HUES64 (cell line): ENCODE measurements around the gene SELENOO.

Experiments used
- H3K27ac ChIP-seq: 2 replicates; pipeline ENCODE4 v1.7.0; 2013; ENCODE audit warnings: low read depth, low read length, inconsistent platforms
- H3K27me3 ChIP-seq: 2 replicates; pipeline ENCODE4 v1.6.1; 2013; ENCODE audit warnings: mild to moderate bottlenecking, low read length; ENCODE audit not compliant: insufficient read depth
- H3K36me3 ChIP-seq: 2 replicates; pipeline ENCODE4 v1.6.1; 2013; ENCODE audit warnings: mild to moderate bottlenecking, low read length; ENCODE audit not compliant: insufficient read depth
- H3K4me1 ChIP-seq: 2 replicates; pipeline ENCODE4 v1.6.1; 2013; ENCODE audit warnings: mild to moderate bottlenecking, low read length, moderate library complexity; ENCODE audit not compliant: insufficient read depth
- H3K4me3 ChIP-seq: 2 replicates; pipeline ENCODE4 v1.5.1; 2013; ENCODE audit warnings: mild to moderate bottlenecking, low read length, moderate library complexity
- H3K9ac ChIP-seq: 2 replicates; pipeline ENCODE4 v1.6.1; 2013; ENCODE audit warnings: mild to moderate bottlenecking, low read depth, low read length
- H3K9me3 ChIP-seq: 2 replicates; pipeline ENCODE4 v1.6.1; 2013; ENCODE audit warnings: low read depth, low read length; ENCODE audit not compliant: insufficient read depth
- WGBS: fragments of 150-250, 120-280 bp; methylation state at CpG from one replicate; pipeline ENCODE4 v1.1.7; 2013; ENCODE audit warnings: missing lambda C conversion rate; 5-methylcytosine and 5-hydroxymethylcytosine counted together

SELENOO gene

DNA sequence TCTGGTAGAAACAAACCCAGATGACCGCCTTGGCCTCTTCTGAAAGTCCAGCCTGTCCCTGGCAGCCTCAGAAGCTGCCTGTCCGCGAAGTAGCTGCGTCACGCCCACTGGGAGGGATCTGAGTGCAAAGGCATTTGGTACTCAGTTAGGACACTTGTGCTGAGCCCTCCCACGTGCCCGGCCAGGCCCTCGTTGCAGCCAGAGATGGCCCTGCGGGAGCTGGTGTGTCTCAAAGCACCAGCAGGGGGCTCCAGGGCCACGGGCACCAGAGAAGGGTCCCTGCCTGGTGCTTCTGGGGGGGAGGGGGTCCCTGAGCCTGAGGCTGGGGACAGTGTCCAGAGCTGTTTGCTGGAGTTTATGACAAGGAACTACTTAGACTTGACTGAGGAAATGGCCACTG lies 5.8 kb downstream of the SELENOO start:
- no peak overlapping the region for H3K9ac ChIP-seq
- peaks cover 43% of the 10 kb centered on the region for H3K36me3 ChIP-seq
- 0 out of 2 replicates have a peak, but pooled peaks cover 3% of the 10 kb centered on the region for H3K9me3 ChIP-seq
- H3K4me1 ChIP-seq, result no peaks in the 10 kb centered on the region; the same call in 1 of the 2 replicates
- WGBS, result 62% methylated on average over 10 of the region's 10 CpGs
- H3K27me3 ChIP-seq, result peaks cover 4% of the 10 kb centered on the region
- no peak overlapping the region for H3K4me3 ChIP-seq
- no peak overlapping the region for H3K27ac ChIP-seq

DNA sequence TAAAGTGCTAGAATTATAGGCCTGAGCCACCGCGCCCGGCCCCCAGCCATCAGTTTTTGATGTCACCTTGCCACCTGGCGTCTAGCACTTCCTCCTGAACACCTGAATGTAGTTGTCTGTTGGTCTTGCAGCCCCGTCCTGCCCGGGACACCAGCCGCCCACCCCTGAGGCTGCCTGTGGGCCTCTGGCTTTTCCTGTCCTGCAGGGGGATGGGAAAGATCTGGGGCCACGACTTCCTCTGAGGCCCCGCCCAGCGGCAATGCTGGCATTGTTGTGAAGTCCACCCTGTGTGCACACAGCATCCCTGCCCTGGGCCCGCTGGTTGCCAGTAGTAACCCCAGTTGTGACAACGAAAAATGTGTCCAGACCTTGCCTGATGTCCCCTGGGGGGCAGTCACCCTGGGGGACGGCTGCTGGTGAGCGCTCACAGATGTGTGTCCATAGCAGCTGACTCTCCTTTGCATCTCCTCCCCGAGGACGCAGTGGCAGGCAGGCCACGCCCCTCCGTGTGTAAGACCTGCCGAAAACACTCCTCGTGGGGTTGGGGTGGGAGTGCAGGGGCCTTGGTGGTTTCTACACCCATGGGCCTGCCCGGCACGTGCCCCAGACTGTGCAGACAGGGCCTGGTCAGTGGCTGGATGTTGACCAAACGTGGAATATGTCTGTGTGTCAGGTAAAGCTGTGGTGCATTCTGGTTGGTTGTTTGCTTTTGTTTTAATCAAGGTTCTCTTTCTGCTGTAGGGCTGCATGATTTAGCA lies 6.8 kb downstream of the SELENOO start:
- Histone ChIP-seq H3K9ac (no peak overlapping the region), H3K9me3 (0 out of 2 replicates have a peak, but pooled peaks cover 3% of the 10 kb centered on the region), H3K27me3 (no peaks in the 10 kb centered on the region), H3K27ac (no peak overlapping the region), H3K36me3 (peaks cover 51% of the 10 kb centered on the region), H3K4me1 (no peaks in the 10 kb centered on the region; the same call in 1 of the 2 replicates), H3K4me3 (no peak overlapping the region)
- 90% methylated on average over 23 of the region's 23 CpGs for WGBS

DNA sequence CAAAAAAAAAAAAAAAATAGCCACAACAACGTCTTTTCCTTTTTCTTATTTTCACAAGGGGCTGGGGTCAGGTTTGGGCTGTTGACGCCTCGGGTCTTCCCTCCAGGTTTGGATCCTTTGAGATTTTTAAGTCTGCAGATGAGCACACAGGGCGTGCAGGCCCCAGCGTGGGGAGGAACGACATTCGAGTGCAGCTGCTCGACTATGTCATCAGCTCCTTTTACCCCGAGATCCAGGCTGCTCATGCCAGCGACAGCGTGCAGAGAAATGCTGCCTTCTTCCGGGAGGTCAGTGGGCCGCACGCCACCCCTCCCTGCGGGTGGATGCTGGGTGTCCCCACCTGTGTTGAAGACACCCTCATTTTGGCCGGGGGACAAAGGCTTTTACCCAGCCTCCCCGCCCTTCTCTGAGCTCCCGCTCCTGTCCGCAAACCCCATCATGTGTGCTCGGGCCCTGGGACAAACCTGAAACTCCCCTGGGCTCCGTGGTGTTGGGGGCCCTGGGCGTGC lies 7.7 kb downstream of the SELENOO start:
- Histone ChIP-seq H3K27ac (no peak overlapping the region), H3K4me1 (no peaks in the 10 kb centered on the region; the same call in 1 of the 2 replicates), H3K27me3 (no peaks in the 10 kb centered on the region), H3K4me3 (no peak overlapping the region), H3K36me3 (peaks cover 52% of the 10 kb centered on the region), H3K9me3 (no peaks in the 10 kb centered on the region), H3K9ac (no peak overlapping the region)
- 94% methylated on average over 22 of the region's 22 CpGs for WGBS

DNA sequence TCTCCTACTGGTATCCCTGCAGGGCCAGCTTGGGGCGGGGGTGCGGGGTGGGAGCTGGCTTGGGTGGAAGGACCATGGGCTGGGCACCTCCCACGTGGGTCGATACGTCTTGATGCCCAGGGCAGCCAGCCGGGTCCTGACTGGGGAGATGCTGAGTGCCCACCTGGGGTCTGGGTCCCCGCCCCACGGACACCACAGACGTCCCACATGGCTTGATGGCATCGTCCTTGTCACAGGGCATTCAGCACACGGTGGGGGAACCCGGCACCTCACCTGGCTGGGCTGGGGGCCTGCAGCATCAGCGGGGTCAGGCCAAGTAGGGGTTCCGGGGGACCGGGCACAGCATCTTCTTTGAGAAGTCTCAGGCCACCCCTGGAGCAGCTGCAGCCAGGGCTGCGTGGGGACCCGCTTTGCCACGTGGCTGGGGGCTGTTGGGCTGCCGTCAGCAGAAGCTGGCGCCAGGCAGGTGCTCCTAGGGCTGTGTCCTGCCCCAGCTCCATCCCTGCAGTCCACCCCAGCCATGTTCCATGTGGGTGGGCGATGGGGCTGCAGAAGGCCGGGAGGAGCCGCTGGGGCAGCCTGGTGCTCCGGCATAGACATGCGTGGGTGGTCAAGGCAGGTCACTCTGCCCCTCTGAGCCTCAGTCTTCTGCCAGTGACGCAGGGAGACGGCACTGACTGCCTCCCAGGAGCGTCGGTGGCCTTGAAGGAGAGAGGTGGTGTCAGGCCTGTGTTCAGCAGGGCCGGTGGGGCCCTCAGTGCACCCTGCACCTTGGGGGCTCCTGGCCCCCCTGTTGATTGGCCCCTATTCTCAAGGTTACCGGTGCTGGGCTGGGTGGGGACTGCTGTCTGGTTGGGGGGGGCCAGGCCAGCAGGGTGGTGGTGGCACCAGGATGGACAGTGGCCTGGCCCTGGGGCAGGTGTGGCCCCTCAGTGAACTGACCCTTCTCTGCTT lies 8.4 kb downstream of the SELENOO start:
- Histone ChIP-seq H3K9ac (no peak overlapping the region), H3K27me3 (no peaks in the 10 kb centered on the region), H3K36me3 (peaks cover 51% of the 10 kb centered on the region), H3K9me3 (no peaks in the 10 kb centered on the region), H3K4me1 (no peaks in the 10 kb centered on the region; the same call in 1 of the 2 replicates), H3K4me3 (no peak overlapping the region), H3K27ac (no peak overlapping the region)
- WGBS, result 92% methylated on average over 31 of the region's 31 CpGs

DNA sequence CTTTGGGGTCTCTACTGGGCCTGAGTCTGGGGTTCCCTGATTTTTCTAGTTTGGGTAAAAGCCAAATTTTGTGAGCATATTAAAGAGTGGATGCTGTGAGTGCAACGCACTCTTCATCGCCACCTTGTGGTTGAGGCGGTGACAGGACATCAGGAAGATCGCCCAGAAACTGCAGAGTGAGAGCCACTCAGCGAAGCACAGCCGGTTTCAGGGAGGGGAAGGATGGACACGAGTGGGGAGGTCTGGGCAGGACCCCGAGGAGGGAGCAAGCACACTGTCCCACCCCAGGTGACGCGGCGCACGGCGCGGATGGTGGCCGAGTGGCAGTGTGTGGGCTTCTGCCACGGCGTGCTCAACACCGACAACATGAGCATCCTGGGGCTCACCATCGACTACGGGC lies 9.1 kb downstream of the SELENOO start:
- Histone ChIP-seq H3K36me3 (peaks cover 53% of the 10 kb centered on the region), H3K27ac (no peak overlapping the region), H3K9ac (no peak overlapping the region), H3K27me3 (no peaks in the 10 kb centered on the region), H3K4me1 (no peaks in the 10 kb centered on the region; the same call in 1 of the 2 replicates), H3K4me3 (no peak overlapping the region), H3K9me3 (no peaks in the 10 kb centered on the region)
- WGBS, result 76% methylated on average over 20 of the region's 20 CpGs

DNA sequence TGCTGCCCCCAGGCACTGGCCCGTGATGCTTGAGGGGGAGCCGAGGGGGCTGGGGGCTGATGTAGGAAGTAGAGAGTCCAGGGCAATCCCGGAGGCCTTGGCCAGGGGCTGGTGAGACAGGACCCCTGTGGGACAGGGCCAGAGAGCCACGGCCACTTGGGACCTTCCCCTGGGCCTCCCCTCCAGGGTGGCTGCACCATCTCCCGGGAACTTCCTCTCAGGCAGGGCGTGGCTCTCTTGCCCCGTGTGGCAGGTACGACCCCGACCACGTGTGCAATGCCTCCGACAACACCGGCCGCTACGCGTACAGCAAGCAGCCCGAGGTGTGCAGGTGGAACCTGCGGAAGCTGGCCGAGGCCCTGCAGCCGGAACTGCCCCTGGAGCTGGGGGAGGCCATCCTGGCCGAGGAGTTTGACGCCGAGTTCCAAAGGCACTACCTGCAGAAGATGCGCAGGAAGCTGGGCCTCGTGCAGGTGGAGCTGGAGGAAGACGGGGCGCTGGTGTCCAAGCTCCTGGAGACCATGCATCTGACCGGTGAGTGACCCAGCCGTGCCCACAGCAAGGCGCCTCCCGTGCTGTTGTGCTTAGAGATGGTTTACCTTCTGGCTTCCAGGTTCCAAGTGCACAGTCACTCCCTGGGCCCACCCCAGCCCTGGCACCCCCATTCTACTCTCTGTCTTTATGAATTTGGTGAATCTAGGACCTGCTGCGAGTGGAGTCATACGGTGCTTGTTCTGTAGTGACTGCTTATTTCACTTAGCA lies 9.7 kb downstream of the SELENOO start:
- 96% methylated on average over 32 of the region's 32 CpGs for WGBS
- Histone ChIP-seq H3K27me3 (no peaks in the 10 kb centered on the region), H3K27ac (no peak overlapping the region), H3K9me3 (no peaks in the 10 kb centered on the region), H3K36me3 (peaks cover 56% of the 10 kb centered on the region), H3K9ac (no peak overlapping the region), H3K4me3 (no peak overlapping the region), H3K4me1 (no peaks in the 10 kb centered on the region; the same call in 1 of the 2 replicates)

DNA sequence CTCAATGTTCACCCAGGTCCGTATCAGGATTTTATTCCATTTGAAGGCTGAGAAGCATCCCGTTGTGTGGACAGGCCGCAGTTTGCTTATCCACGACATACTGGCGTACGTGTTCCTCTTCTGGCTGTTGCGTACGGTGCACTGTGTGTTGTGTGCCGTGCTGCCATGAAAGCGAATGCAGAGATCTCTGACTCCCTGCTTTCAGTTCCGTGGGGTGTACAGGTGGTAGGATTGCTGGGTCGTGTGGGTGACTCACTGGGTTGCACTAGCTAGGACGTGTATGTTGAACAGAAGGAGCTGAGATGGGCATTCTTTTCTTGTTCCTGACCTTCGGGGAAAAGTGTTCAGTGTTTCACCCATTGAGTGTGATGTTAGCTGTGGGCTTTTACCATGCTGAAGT lies 10.3 kb downstream of the SELENOO start:
- WGBS, result 96% methylated on average over 14 of the region's 14 CpGs
- no peak overlapping the region for H3K4me3 ChIP-seq
- H3K27me3 ChIP-seq, result no peaks in the 10 kb centered on the region
- no peak overlapping the region for H3K9ac ChIP-seq
- H3K4me1 ChIP-seq, result no peaks in the 10 kb centered on the region; the same call in 1 of the 2 replicates
- no peaks in the 10 kb centered on the region for H3K9me3 ChIP-seq
- H3K36me3 ChIP-seq, result peaks cover 62% of the 10 kb centered on the region
- no peak overlapping the region for H3K27ac ChIP-seq

DNA sequence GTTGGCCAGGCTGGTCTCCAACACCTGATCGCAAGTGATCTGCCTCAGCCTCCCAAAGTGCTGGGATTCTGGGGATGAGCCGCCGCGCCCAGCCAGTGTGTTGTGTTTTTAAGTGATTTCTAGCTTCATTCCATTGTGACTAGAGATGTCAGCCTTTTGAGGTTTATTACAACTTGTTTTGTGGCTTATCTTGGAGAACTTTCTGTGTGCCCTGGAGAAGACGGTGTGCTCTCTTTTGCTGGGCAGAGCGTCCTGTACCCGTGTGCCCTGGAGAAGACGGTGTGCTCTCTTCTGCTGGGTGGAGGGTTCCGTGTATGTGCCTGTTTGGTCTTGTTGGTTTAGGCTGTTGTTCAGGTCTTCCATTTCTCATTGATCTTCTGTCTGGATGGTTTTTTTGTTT lies 12.5 kb downstream of the SELENOO start:
- Histone ChIP-seq H3K9me3 (no peaks in the 10 kb centered on the region), H3K9ac (no peak overlapping the region), H3K4me3 (no peak overlapping the region), H3K27me3 (no peaks in the 10 kb centered on the region), H3K27ac (no peak overlapping the region), H3K4me1 (no peaks in the 10 kb centered on the region), H3K36me3 (peaks cover 78% of the 10 kb centered on the region)
- WGBS, result 94% methylated on average over 9 of the region's 9 CpGs

DNA sequence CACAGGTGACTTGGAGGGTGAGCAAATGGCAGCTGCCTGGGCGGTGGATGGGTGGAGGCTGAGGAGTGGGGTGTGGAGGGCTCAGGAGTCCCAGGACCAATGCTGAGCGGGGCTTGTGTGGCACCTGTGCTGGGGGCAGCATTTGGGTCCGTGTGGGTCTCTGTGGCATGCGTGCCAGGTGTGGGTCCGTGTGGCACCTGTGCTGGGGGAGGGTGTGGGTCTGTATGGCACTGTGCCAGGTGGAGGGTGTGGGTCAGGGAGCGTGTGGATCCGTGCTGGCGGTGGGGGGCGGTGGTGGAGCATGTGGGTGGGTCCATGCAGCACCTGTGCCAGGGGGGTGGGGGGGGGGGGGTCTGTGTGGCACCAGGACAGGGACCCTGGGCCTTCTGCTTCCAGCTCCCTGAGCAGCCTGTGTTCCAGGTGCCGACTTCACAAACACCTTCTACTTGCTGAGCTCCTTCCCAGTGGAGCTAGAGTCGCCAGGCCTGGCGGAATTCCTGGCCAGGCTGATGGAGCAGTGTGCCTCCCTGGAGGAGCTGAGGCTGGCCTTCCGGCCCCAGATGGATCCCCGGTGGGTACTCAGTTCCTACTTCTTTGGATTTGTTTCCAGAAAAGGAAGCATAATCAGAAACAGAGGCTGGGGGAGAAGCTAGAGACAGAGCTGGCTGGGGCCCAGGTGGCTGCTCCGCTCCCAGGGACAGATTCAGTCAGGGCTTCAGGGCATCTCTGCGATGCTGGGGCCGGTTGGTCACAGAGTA lies 14.7 kb downstream of the SELENOO start:
- Histone ChIP-seq H3K4me1 (no peaks in the 10 kb centered on the region), H3K27ac (no peak overlapping the region), H3K36me3 (peaks cover 89% of the 10 kb centered on the region), H3K9me3 (no peaks in the 10 kb centered on the region), H3K9ac (no peak overlapping the region), H3K4me3 (no peak overlapping the region), H3K27me3 (no peaks in the 10 kb centered on the region)
- WGBS, result 97% methylated on average over 17 of the region's 17 CpGs

DNA sequence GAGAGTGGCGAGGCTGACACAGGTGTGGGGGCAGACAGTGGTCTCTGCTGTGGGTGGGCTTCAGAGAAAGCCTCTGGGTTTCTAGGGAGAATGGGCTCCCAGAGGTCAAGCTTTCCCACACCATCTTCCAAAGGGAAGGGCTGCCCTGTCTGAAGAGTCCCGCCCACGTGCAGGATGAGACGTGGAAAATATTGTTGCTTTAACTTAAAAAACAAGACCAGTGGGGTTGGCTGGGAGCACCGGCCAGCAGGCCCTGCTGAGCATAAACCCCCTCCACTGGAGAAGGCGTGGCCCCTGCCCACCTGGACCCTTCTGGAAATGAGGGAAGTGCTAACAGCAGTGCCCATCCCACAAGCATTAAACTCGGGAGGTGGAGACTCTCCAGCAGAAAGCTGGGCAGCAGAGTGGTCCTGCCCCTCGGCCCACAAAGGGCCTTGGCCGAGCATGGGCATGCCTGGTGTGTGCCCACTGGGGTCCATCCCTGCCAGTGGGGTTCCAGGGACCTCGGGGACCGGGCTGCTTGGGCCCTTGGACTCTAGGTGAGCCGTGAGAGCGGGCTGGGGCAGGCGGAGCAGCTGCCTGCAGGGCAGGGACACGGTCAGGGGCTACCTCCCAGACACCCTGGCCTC lies 15.4 kb downstream of the SELENOO start:
- Histone ChIP-seq H3K9me3 (no peaks in the 10 kb centered on the region), H3K4me3 (no peak overlapping the region), H3K9ac (no peak overlapping the region), H3K27ac (no peak overlapping the region), H3K27me3 (no peaks in the 10 kb centered on the region), H3K36me3 (peaks cover 89% of the 10 kb centered on the region), H3K4me1 (no peaks in the 10 kb centered on the region)
- 95% methylated on average over 15 of the region's 15 CpGs for WGBS
